ENCODE results near the gene FRY.

FRY gene

DNA sequence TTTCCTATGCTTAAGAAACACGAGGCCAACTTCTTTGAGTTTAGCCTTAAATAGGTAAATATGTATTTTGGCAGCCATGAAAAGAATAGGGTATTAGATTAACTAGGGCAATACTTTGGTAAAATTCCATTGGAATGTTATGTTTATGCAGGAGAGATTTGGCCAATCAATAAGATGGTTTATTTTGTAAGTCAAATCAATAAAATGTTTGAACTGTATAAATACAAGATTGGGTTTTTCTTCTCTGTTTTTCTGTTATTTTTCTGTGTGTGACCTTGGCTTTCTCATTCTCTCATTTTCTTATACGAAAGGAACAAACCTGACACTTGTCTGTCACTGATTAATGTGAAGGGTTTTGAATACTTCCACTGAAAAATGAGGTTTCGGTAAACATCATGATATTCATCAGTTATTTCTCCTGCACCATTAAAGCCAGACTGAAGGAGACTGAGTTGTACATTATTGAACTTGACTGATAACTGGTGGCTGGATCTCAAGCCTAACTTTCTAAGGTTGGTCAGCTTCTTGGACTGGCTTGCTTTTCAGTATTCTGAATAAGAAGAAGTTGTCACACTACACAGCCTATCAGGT, 8.6 kb downstream of the FRY start:
- Histone ChIP-seq H3K4me3 (no peak overlapping the region), H3K9ac (ENCODE audit: insufficient read length) (no peak overlapping the region), H3K36me3 (ENCODE audit: insufficient read depth, low read length) (no peaks in the 10 kb centered on the region), H3K27ac (no peak overlapping the region), H3K9me3 (ENCODE audit: low read depth, low read length) (no peaks in the 10 kb centered on the region)
- no peak for DNase-seq (ENCODE audit: low read depth, low spot score)
- TF ChIP-seq POLR2AphosphoS5 (IDR thresholded peaks at IDR 0.05; ENCODE audit: borderline replicate concordance, low read depth, low read length) (no peak), EZH2 (IDR thresholded peaks at IDR 0.05) (no peak), FOXP2 (optimal IDR thresholded peaks at IDR 0.05; ENCODE audit: control extremely low read depth, extremely low read length, insufficient read depth) (no peak)

DNA sequence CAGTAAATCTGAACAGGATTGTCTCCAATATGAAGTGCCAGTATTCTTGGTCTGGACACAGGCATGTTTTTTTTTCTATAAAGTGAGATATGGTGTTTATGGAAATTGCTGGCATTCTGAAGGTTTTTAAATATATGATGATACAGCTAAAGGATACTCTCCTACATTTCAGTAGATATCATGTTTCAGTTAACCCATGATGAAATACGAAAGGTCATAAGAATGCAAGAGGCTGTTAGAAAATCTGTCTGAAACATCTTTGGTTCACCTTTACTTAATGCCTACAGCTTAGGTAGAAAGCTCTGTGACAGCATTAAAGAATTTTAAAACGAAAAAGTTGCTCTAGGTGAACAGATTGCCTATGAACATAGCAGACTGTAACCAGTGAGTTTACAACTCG, 9.1 kb downstream of the FRY start:
- Histone ChIP-seq H3K36me3 (ENCODE audit: insufficient read depth, low read length) (no peaks in the 10 kb centered on the region), H3K9ac (ENCODE audit: insufficient read length) (no peak overlapping the region), H3K4me3 (no peak overlapping the region), H3K27ac (no peak overlapping the region), H3K9me3 (ENCODE audit: low read depth, low read length) (no peaks in the 10 kb centered on the region)
- no peak for DNase-seq (ENCODE audit: low read depth, low spot score)
- TF ChIP-seq FOXP2 (optimal IDR thresholded peaks at IDR 0.05; ENCODE audit: control extremely low read depth, extremely low read length, insufficient read depth) (no peak), POLR2AphosphoS5 (IDR thresholded peaks at IDR 0.05; ENCODE audit: borderline replicate concordance, low read depth, low read length) (no peak), EZH2 (IDR thresholded peaks at IDR 0.05) (no peak)

DNA sequence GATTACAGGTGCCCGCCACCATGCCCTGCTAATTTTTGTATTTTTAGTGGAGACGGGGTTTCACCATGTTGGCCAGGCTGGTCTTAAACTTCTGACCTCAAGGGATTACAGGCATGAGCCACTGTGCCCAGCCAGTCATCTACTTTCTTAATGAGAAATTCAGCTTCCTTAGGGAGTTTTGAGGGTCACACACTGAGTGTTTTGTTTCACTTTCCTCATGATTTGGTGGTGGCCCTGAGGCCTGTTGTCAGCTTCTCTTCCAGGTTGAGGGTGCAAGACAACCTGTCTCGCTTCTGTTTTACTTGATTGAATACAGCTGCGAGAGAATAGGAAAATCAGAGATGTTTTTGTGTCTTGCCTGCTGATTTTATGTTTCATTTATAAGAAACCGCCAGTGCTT, 9.9 kb downstream of the FRY start:
- no peak for DNase-seq (ENCODE audit: low read depth, low spot score)
- Histone ChIP-seq H3K9me3 (ENCODE audit: low read depth, low read length) (no peaks in the 10 kb centered on the region), H3K36me3 (ENCODE audit: insufficient read depth, low read length) (no peaks in the 10 kb centered on the region), H3K27ac (no peak overlapping the region), H3K9ac (ENCODE audit: insufficient read length) (no peak overlapping the region), H3K4me3 (no peak overlapping the region)
- no peak for TF ChIP-seq EZH2 (IDR thresholded peaks at IDR 0.05)
- no peak for TF ChIP-seq FOXP2 (optimal IDR thresholded peaks at IDR 0.05; ENCODE audit: control extremely low read depth, extremely low read length, insufficient read depth)
- no peak for TF ChIP-seq POLR2AphosphoS5 (IDR thresholded peaks at IDR 0.05; ENCODE audit: borderline replicate concordance, low read depth, low read length)

DNA sequence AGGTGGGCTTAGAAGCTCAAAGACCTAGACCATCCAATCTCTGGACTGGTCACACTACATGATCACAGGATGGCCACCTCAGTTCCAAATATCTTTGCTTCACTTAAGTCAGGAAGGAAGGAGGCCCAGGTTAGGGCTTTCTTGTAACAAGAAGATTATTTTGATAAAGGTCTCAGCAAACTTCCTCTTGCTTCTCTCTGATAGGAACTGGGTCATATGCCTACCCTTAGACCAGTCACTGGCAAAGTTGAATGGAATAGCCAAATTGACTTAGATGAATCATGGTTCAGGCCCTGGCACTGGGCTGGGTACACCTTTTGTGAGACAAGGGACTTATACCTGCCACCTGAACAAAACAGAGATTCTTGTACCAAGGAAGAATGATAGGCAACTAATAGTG, 11.0 kb downstream of the FRY start:
- no peaks in the 10 kb centered on the region for H3K9me3 ChIP-seq (ENCODE audit: low read depth, low read length)
- H3K36me3 ChIP-seq (ENCODE audit: insufficient read depth, low read length) = no peaks in the 10 kb centered on the region
- no peak for TF ChIP-seq POLR2AphosphoS5 (IDR thresholded peaks at IDR 0.05; ENCODE audit: borderline replicate concordance, low read depth, low read length)
- TF ChIP-seq EZH2 (IDR thresholded peaks at IDR 0.05) = no peak
- TF ChIP-seq FOXP2 (optimal IDR thresholded peaks at IDR 0.05; ENCODE audit: control extremely low read depth, extremely low read length, insufficient read depth) = no peak
- H3K9ac ChIP-seq (ENCODE audit: insufficient read length) = no peak overlapping the region
- no peak for DNase-seq (ENCODE audit: low read depth, low spot score)
- no peak overlapping the region for H3K4me3 ChIP-seq
- no peak overlapping the region for H3K27ac ChIP-seq

DNA sequence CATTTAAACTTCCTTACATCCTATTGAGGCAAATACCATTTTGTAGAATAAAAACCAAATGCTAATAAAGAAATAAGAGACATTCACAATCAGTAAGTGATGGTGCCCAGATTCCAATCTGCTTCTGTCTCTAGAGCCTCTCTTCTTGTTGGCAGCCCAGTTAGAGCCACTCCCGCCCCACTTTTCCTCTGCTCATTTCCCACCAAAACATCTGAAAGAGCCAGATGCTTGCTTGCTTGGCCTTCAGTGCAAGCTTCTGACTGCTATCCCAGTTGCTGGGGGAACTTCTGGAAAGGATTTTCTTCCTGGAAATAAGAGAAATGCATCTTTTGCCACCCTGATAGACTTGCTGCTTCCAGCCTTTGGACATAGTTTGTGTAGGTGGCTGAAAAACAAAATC, 12.9 kb downstream of the FRY start:
- Histone ChIP-seq H3K9me3 (ENCODE audit: low read depth, low read length) (no peaks in the 10 kb centered on the region), H3K9ac (ENCODE audit: insufficient read length) (no peak overlapping the region), H3K27ac (no peak overlapping the region), H3K36me3 (ENCODE audit: insufficient read depth, low read length) (no peaks in the 10 kb centered on the region), H3K4me3 (no peak overlapping the region)
- DNase-seq (ENCODE audit: low read depth, low spot score) = no peak
- TF ChIP-seq FOXP2 (optimal IDR thresholded peaks at IDR 0.05; ENCODE audit: control extremely low read depth, extremely low read length, insufficient read depth) (no peak), EZH2 (IDR thresholded peaks at IDR 0.05) (no peak), POLR2AphosphoS5 (IDR thresholded peaks at IDR 0.05; ENCODE audit: borderline replicate concordance, low read depth, low read length) (no peak)

DNA sequence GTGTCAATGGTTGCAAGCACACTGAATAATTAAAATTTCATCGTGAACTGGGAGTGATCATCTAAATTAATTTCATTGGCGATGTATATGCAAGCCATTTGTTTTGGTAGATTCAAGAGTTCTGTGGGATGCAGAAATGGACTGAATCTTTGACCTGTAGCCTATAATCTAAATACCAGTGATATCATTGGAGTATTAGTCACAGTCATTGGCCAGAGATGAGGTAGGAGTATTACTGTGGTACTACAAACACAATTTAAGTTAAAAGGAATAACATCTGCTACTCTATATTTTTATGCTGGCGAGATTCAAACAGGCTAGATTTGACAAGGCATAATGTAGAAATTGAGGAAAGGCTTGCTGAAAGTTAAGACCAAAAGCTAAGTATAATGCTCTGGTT, 14.0 kb downstream of the FRY start:
- H3K27ac ChIP-seq = peak overlapping the region; percentile 87; the same call in 1 of the 2 replicates
- H3K9me3 ChIP-seq (ENCODE audit: low read depth, low read length) = no peaks in the 10 kb centered on the region
- H3K36me3 ChIP-seq (ENCODE audit: insufficient read depth, low read length) = no peaks in the 10 kb centered on the region
- no peak overlapping the region for H3K4me3 ChIP-seq
- TF ChIP-seq FOXP2 (optimal IDR thresholded peaks at IDR 0.05; ENCODE audit: control extremely low read depth, extremely low read length, insufficient read depth) = no peak
- no peak for TF ChIP-seq EZH2 (IDR thresholded peaks at IDR 0.05)
- H3K9ac ChIP-seq (ENCODE audit: insufficient read length) = no peak overlapping the region
- DNase-seq (ENCODE audit: low read depth, low spot score) = no peak

GRCh38 chr13:32045982-32046785, 14.6 kb downstream of the FRY start:
- Histone ChIP-seq H3K36me3 (ENCODE audit: insufficient read depth, low read length) (no peaks in the 10 kb centered on the region), H3K27ac (peak overlapping the region; percentile 87), H3K9me3 (ENCODE audit: low read depth, low read length) (no peaks in the 10 kb centered on the region), H3K4me3 (peak overlapping the region; percentile 4), H3K9ac (ENCODE audit: insufficient read length) (peak overlapping the region; percentile 38)
- TF ChIP-seq FOXP2 (optimal IDR thresholded peaks at IDR 0.05; ENCODE audit: control extremely low read depth, extremely low read length, insufficient read depth) = no peak
- TF ChIP-seq POLR2AphosphoS5 (IDR thresholded peaks at IDR 0.05; ENCODE audit: borderline replicate concordance, low read depth, low read length) = no peak
- no peak for TF ChIP-seq EZH2 (IDR thresholded peaks at IDR 0.05)
- DNase-seq (ENCODE audit: low read depth, low spot score) = peak; percentile 65

- Histone ChIP-seq H3K36me3 (ENCODE audit: insufficient read depth, low read length) (no peaks in the 10 kb centered on the region), H3K9me3 (ENCODE audit: low read depth, low read length) (no peaks in the 10 kb centered on the region), H3K27ac (peak overlapping the region; percentile 87), H3K4me3 (no peak overlapping the region; the same call in 1 of the 2 replicates), H3K9ac (ENCODE audit: insufficient read length) (no peak overlapping the region)
- no peak for TF ChIP-seq FOXP2 (optimal IDR thresholded peaks at IDR 0.05; ENCODE audit: control extremely low read depth, extremely low read length, insufficient read depth)
- TF ChIP-seq POLR2AphosphoS5 (IDR thresholded peaks at IDR 0.05; ENCODE audit: borderline replicate concordance, low read depth, low read length) = no peak
- no peak for TF ChIP-seq EZH2 (IDR thresholded peaks at IDR 0.05)
- DNase-seq (ENCODE audit: low read depth, low spot score) = no peak
These were observed 15.5 kb downstream of the FRY start for GRCh38 chr13:32047088-32047487.
